Adrenal gland (tissue), 5 donors: ENCODE measurements around the gene GPRC5A.

ENCODE experiments used
- POLR2A ChIP-seq, 2 donors: fragments of 450-650 bp; IDR thresholded peaks; one replicate each; pipeline ENCODE4 v1.6.1; 2017; ENCODE audit warnings: antibody characterized with exemption in 2 of 2, mild to moderate bottlenecking in 2 of 2, moderate library complexity in 1 of 2
- TF ChIP-seq, protein P1 (sequence below), 6 experiments: fragments of 450-650 bp in 4 of 6; fragments of 200-600 bp in 2 of 6; sonication (generic) in 1 of 6; IDR thresholded peaks; 1 replicate in 5 of 6; 2 replicates in 1 of 6; pipeline versions ENCODE4 v1.5.1 to v1.8.0; 2016 to 2021; ENCODE audit warnings: antibody characterized with exemption in 6 of 6, mild to moderate bottlenecking in 2 of 6, moderate library complexity in 1 of 6
- donor health status: DM: no; HTN: no; CAD: no.

DNA sequence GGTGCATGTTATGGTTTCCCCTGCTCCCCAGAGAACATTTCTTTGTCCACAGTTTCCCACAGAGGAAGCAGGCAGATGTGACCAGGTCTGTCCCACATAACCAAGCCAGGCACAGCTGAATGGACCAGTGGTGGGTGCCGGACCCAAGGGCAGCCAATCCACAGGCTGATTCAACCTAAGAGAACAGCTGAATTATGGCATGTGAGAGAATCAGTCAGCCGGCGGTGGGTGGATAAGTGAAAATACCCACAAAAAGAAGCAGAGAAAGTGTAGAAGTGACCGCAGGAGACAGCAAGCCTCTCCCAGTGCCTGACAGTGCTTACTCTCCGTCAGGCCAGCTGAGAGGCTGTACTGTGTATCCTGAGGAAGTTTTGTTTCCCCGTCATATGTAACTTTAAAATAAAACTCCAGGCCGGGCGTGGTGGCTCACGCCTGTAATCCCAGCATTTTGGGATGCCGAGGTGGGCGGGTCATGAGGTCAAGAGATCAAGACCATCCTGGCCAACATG, 45.7 kb downstream of the GPRC5A start:
- TF ChIP-seq, protein P1, sequence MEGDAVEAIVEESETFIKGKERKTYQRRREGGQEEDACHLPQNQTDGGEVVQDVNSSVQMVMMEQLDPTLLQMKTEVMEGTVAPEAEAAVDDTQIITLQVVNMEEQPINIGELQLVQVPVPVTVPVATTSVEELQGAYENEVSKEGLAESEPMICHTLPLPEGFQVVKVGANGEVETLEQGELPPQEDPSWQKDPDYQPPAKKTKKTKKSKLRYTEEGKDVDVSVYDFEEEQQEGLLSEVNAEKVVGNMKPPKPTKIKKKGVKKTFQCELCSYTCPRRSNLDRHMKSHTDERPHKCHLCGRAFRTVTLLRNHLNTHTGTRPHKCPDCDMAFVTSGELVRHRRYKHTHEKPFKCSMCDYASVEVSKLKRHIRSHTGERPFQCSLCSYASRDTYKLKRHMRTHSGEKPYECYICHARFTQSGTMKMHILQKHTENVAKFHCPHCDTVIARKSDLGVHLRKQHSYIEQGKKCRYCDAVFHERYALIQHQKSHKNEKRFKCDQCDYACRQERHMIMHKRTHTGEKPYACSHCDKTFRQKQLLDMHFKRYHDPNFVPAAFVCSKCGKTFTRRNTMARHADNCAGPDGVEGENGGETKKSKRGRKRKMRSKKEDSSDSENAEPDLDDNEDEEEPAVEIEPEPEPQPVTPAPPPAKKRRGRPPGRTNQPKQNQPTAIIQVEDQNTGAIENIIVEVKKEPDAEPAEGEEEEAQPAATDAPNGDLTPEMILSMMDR (IDR thresholded peaks at IDR 0.05), result no peak
- TF ChIP-seq POLR2A (IDR thresholded peaks at IDR 0.05), result no peak
